SK-N-SH treated with all-trans-retinoic acid at 6 μM for 48 hours (cell line): ENCODE measurements around the gene JOSD1.

Experiments used
- ATAC-seq: fragments of 200-7000 bp; cut with Tn5 transposase; 3 replicates; pipeline ENCODE4 v1.9.1; 2020; ENCODE audit warnings: mild to moderate bottlenecking, moderate library complexity
- ARNTL ChIP-seq: fragments of 450-650 bp; formaldehyde crosslinking; IDR thresholded peaks from 2 replicates; pipeline ENCODE4 v1.5.0; 2020; ENCODE audit warnings: low read depth, mild to moderate bottlenecking, moderate library complexity, borderline replicate concordance
- CSDC2 ChIP-seq: fragments of 250-450 bp; sonication (Bioruptor Pico); IDR thresholded peaks from 2 replicates; pipeline ENCODE4 v1.5.0; 2020; ENCODE audit warnings: mild to moderate bottlenecking, moderate library complexity
- ESRRG ChIP-seq: fragments of 250-450 bp; sonication (Bioruptor Pico); IDR thresholded peaks from 2 replicates; pipeline ENCODE4 v1.6.1; 2021; ENCODE audit warnings: mild to moderate bottlenecking
- GLIS3 ChIP-seq: fragments of 250-450 bp; sonication (Bioruptor Pico); IDR thresholded peaks from 2 replicates; pipeline ENCODE4 v1.5.0; 2020; ENCODE audit warnings: mild to moderate bottlenecking, moderate library complexity
- ISL1 ChIP-seq: fragments of 250-450 bp; sonication (Bioruptor Pico); IDR thresholded peaks from 2 replicates; pipeline ENCODE4 v2.1.2; 2022; ENCODE audit warnings: mild to moderate bottlenecking, moderate library complexity
- OSR1 ChIP-seq: fragments of 250-450 bp; sonication (Bioruptor Pico); IDR thresholded peaks from 2 replicates; pipeline ENCODE4 v1.8.0; 2022; ENCODE audit warnings: moderate library complexity, mild to moderate bottlenecking, inconsistent platforms
- PPARA ChIP-seq: fragments of 250-450 bp; sonication (Bioruptor Pico); IDR thresholded peaks from 2 replicates; pipeline ENCODE4 v1.5.0; 2020; ENCODE audit warnings: mild to moderate bottlenecking, borderline replicate concordance
- SNAI2 ChIP-seq: fragments of 250-450 bp; sonication (Bioruptor Pico); IDR thresholded peaks from 2 replicates; pipeline ENCODE4 v1.5.0; 2020; ENCODE audit warnings: mild to moderate bottlenecking, moderate library complexity
- TCF4 ChIP-seq: fragments of 250-450 bp; sonication (Bioruptor Pico); IDR thresholded peaks from 2 replicates; pipeline ENCODE4 v1.8.0; 2021; ENCODE audit warnings: mild to moderate bottlenecking, moderate library complexity, borderline replicate concordance
- ZC3H10 ChIP-seq: fragments of 250-450 bp; sonication (Bioruptor Pico); IDR thresholded peaks from 2 replicates; pipeline ENCODE4 v1.5.1; 2021; ENCODE audit warnings: mild to moderate bottlenecking, moderate library complexity
- ZFP3 ChIP-seq: fragments of 250-450 bp; sonication (Bioruptor Pico); IDR thresholded peaks from 2 replicates; pipeline ENCODE4 v1.5.0; 2020; ENCODE audit warnings: mild to moderate bottlenecking, moderate library complexity
- ZFP30 ChIP-seq: fragments of 450-650 bp; formaldehyde crosslinking; IDR thresholded peaks from 2 replicates; pipeline ENCODE4 v1.5.0; 2022; ENCODE audit warnings: mild to moderate bottlenecking, moderate library complexity
- ZNF565 ChIP-seq: fragments of 450-650 bp; formaldehyde crosslinking; conservative IDR thresholded peaks from 2 replicates; pipeline ENCODE4 v1.5.0; 2020; ENCODE audit warnings: low read depth, mild to moderate bottlenecking, moderate library complexity
- ZNF70 ChIP-seq: fragments of 450-650 bp; formaldehyde crosslinking; IDR thresholded peaks from 2 replicates; pipeline ENCODE4 v1.5.0; 2020; ENCODE audit warnings: mild to moderate bottlenecking, moderate library complexity
- ZNF8 ChIP-seq: fragments of 450-650 bp; formaldehyde crosslinking; IDR thresholded peaks from 2 replicates; pipeline ENCODE4 v1.5.0; 2020; ENCODE audit warnings: mild to moderate bottlenecking, moderate library complexity
- TF ChIP-seq, protein P1 (sequence below): fragments of 250-450 bp; sonication (Bioruptor Pico); IDR thresholded peaks from 2 replicates; pipeline ENCODE4 v1.5.1; 2020; ENCODE audit warnings: low read depth, mild to moderate bottlenecking, moderate library complexity
- TF ChIP-seq, protein P2 (sequence below): fragments of 250-450 bp; sonication (Bioruptor Pico); IDR thresholded peaks from 2 replicates; pipeline ENCODE4 v1.8.0; 2020; ENCODE audit warnings: mild to moderate bottlenecking, moderate library complexity, borderline replicate concordance
- TF ChIP-seq, protein P3 (sequence below): fragments of 250-450 bp; sonication (Bioruptor Pico); IDR thresholded peaks from 2 replicates; pipeline ENCODE4 v1.5.0; 2020; ENCODE audit warnings: mild to moderate bottlenecking, moderate library complexity
- TF ChIP-seq, protein P4 (sequence below): fragments of 250-450 bp; sonication (Bioruptor Pico); IDR thresholded peaks from 2 replicates; pipeline ENCODE4 v1.5.1; 2021; ENCODE audit warnings: mild to moderate bottlenecking, moderate library complexity
- TF ChIP-seq, protein P5 (sequence below): fragments of 250-450 bp; sonication (Bioruptor Pico); IDR thresholded peaks from 2 replicates; pipeline ENCODE4 v1.8.0; 2021; ENCODE audit warnings: low read depth, mild to moderate bottlenecking, moderate library complexity, borderline replicate concordance

Gene JOSD1

DNA sequence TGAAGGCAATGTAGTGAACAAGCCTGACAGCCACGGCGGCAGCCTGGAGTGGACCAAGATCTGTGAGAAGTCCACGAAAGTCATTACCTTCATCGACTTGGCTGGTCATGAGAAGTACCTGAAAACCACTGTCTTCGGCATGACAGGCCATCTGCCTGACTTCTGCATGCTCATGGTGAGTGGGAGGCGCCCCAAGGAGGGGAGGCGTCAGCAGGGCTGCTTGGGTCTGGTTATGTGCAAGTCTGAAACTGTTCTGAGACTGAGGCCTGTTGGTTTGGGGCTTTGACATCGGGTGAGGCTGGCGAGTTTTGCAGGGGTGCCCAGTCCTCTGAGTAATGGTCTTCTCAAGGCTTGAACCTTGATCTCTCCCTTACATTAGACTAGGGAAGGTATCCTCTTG, 16.1 kb upstream of the JOSD1 start:
- ATAC-seq, result no peak

DNA sequence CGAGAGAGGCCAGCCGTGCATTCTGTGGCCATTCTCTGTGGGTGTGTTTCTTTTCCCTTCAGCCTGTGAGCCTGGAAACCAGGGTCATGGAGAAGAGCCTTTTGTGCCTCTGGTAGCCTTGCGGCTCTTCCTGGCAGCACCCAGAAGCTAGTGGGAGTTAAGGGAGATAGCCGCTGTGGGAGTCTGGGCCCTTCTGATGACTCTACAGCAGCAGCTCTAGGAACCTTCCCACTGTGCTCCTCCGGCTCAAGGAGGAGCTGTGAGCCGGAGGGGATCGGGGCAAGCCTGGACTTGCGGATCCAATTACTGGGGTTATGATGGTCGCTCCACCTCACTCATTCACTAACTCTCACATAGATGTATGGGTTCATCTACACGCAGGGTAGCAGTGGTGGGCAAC, 15.5 kb upstream of the JOSD1 start:
- TF ChIP-seq ESRRG (CRISPR knock-in tag) (no peak), SNAI2 (CRISPR knock-in tag) (no peak), ZNF70 (CRISPR knock-in tag) (no peak), ZNF565 (CRISPR knock-in tag) (no peak), GLIS3 (no peak), ZC3H10 (CRISPR knock-in tag) (no peak)
- TF ChIP-seq, protein P1, sequence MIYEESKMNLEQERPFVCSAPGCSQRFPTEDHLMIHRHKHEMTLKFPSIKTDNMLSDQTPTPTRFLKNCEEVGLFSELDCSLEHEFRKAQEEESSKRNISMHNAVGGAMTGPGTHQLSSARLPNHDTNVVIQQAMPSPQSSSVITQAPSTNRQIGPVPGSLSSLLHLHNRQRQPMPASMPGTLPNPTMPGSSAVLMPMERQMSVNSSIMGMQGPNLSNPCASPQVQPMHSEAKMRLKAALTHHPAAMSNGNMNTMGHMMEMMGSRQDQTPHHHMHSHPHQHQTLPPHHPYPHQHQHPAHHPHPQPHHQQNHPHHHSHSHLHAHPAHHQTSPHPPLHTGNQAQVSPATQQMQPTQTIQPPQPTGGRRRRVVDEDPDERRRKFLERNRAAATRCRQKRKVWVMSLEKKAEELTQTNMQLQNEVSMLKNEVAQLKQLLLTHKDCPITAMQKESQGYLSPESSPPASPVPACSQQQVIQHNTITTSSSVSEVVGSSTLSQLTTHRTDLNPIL, result no peak
- ATAC-seq, result no peak

More for the DNA sequence above, 16.1 kb upstream of the JOSD1 start:
- TF ChIP-seq OSR1 (CRISPR knock-in tag) (no peak), PPARA (CRISPR knock-in tag) (no peak), ZFP3 (no peak), ZC3H10 (CRISPR knock-in tag) (no peak), ZNF565 (CRISPR knock-in tag) (no peak), ESRRG (CRISPR knock-in tag) (no peak), GLIS3 (no peak), TCF4 (CRISPR knock-in tag) (no peak), ZNF8 (no peak), CSDC2 (no peak), ISL1 (no peak), ARNTL (CRISPR knock-in tag) (no peak), ZFP30 (CRISPR knock-in tag) (no peak), SNAI2 (CRISPR knock-in tag) (no peak), ZNF70 (CRISPR knock-in tag) (no peak)
- TF ChIP-seq, protein P2, sequence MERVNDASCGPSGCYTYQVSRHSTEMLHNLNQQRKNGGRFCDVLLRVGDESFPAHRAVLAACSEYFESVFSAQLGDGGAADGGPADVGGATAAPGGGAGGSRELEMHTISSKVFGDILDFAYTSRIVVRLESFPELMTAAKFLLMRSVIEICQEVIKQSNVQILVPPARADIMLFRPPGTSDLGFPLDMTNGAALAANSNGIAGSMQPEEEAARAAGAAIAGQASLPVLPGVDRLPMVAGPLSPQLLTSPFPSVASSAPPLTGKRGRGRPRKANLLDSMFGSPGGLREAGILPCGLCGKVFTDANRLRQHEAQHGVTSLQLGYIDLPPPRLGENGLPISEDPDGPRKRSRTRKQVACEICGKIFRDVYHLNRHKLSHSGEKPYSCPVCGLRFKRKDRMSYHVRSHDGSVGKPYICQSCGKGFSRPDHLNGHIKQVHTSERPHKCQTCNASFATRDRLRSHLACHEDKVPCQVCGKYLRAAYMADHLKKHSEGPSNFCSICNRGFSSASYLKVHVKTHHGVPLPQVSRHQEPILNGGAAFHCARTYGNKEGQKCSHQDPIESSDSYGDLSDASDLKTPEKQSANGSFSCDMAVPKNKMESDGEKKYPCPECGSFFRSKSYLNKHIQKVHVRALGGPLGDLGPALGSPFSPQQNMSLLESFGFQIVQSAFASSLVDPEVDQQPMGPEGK (CRISPR knock-in tag), result no peak
- TF ChIP-seq, protein P3, sequence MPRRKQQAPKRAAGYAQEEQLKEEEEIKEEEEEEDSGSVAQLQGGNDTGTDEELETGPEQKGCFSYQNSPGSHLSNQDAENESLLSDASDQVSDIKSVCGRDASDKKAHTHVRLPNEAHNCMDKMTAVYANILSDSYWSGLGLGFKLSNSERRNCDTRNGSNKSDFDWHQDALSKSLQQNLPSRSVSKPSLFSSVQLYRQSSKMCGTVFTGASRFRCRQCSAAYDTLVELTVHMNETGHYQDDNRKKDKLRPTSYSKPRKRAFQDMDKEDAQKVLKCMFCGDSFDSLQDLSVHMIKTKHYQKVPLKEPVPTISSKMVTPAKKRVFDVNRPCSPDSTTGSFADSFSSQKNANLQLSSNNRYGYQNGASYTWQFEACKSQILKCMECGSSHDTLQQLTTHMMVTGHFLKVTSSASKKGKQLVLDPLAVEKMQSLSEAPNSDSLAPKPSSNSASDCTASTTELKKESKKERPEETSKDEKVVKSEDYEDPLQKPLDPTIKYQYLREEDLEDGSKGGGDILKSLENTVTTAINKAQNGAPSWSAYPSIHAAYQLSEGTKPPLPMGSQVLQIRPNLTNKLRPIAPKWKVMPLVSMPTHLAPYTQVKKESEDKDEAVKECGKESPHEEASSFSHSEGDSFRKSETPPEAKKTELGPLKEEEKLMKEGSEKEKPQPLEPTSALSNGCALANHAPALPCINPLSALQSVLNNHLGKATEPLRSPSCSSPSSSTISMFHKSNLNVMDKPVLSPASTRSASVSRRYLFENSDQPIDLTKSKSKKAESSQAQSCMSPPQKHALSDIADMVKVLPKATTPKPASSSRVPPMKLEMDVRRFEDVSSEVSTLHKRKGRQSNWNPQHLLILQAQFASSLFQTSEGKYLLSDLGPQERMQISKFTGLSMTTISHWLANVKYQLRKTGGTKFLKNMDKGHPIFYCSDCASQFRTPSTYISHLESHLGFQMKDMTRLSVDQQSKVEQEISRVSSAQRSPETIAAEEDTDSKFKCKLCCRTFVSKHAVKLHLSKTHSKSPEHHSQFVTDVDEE, result no peak
- TF ChIP-seq, protein P1, result no peak
- TF ChIP-seq, protein P4, sequence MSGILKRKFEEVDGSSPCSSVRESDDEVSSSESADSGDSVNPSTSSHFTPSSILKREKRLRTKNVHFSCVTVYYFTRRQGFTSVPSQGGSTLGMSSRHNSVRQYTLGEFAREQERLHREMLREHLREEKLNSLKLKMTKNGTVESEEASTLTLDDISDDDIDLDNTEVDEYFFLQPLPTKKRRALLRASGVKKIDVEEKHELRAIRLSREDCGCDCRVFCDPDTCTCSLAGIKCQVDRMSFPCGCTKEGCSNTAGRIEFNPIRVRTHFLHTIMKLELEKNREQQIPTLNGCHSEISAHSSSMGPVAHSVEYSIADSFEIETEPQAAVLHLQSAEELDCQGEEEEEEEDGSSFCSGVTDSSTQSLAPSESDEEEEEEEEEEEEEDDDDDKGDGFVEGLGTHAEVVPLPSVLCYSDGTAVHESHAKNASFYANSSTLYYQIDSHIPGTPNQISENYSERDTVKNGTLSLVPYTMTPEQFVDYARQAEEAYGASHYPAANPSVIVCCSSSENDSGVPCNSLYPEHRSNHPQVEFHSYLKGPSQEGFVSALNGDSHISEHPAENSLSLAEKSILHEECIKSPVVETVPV (CRISPR knock-in tag), result no peak
- TF ChIP-seq, protein P5, sequence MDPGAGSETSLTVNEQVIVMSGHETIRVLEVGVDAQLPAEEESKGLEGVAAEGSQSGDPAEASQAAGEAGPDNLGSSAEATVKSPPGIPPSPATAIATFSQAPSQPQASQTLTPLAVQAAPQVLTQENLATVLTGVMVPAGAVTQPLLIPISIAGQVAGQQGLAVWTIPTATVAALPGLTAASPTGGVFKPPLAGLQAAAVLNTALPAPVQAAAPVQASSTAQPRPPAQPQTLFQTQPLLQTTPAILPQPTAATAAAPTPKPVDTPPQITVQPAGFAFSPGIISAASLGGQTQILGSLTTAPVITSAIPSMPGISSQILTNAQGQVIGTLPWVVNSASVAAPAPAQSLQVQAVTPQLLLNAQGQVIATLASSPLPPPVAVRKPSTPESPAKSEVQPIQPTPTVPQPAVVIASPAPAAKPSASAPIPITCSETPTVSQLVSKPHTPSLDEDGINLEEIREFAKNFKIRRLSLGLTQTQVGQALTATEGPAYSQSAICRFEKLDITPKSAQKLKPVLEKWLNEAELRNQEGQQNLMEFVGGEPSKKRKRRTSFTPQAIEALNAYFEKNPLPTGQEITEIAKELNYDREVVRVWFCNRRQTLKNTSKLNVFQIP (CRISPR knock-in tag), result no peak
- TF ChIP-seq, all 23 proteins: peak for 0

DNA sequence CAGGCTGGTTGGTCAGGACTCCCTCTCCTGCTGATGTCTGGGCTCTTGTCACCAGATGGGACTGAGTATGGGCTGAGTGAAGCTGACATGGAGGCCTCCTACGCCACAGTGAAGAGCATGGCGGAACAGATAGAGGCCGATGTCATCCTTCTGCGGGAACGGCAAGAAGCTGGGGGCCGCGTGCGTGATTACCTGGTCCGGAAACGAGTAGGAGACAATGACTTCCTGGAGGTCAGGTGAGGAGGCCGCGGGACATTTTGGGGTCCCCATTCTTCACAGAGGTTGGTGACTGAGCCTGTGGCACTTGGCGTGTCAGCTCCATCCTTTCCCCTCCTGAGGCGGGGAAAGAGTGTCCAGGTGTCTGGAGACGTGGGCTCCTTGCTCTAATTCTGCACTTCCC, 15.1 kb upstream of the JOSD1 start:
- no peak for TF ChIP-seq CSDC2
- no peak for TF ChIP-seq OSR1 (CRISPR knock-in tag)
- no peak for TF ChIP-seq ZC3H10 (CRISPR knock-in tag)
- ATAC-seq, result no peak
